HCT116 (cell line): ENCODE measurements around the gene THSD8.

Experiments used
- CTCF ChIP-seq, 3 experiments: fragments of 200-600 bp in 1 of 3; sonication (generic) in 1 of 3; IDR thresholded peaks in 2 of 3; conservative IDR thresholded peaks in 1 of 3; 2 replicates each; pipeline ENCODE4 v1.5.1; 2012 to 2017; ENCODE audit warnings: low read depth in 2 of 3, low read length in 2 of 3, antibody characterized with exemption in 1 of 3, borderline replicate concordance in 1 of 3, control low read depth in 1 of 3, mild to moderate bottlenecking in 1 of 3, mixed read lengths in 1 of 3, mixed run types in 1 of 3, moderate library complexity in 1 of 3; ENCODE audit not compliant: insufficient read depth in 1 of 3
- EZH2 ChIP-seq: fragments of 200-600 bp; sonication (generic); IDR thresholded peaks from 2 replicates; pipeline ENCODE4 v1.6.1; 2017; ENCODE audit warnings: antibody characterized with exemption, mixed run types
- EZH2phosphoT487 ChIP-seq: fragments of 200-600 bp; IDR thresholded peaks from 2 replicates; pipeline ENCODE4 v1.6.1; 2018; ENCODE audit warnings: antibody characterized with exemption, borderline replicate concordance
- MAX ChIP-seq: IDR thresholded peaks from 2 replicates; pipeline ENCODE4 v1.6.1; 2012
- POLR2A ChIP-seq: IDR thresholded peaks from 2 replicates; pipeline ENCODE4 v1.7.0; 2011; ENCODE audit warnings: borderline replicate concordance; ENCODE audit not compliant: insufficient read depth, insufficient read length; ENCODE audit errors: extremely low read depth
- POLR2AphosphoS5 ChIP-seq: IDR thresholded peaks from 2 replicates; pipeline ENCODE4 v1.6.1; 2011; ENCODE audit warnings: mild to moderate bottlenecking, low read depth, low read length, moderate library complexity
- SIN3A ChIP-seq: IDR thresholded peaks from 2 replicates; pipeline ENCODE4 v1.6.1; 2012; ENCODE audit warnings: low read depth
- TCF7L2 ChIP-seq: IDR thresholded peaks from 2 replicates; pipeline ENCODE4 v1.7.0; 2011; ENCODE audit warnings: borderline replicate concordance, inconsistent platforms; ENCODE audit not compliant: insufficient read depth, insufficient read length; ENCODE audit errors: extremely low read depth
- ZNF274 ChIP-seq: fragments of 200-500 bp; sonication (Bioruptor generic); IDR thresholded peaks from 2 replicates; pipeline ENCODE4 v1.6.1; 2014; ENCODE audit warnings: mild to moderate bottlenecking, low read depth, low read length, inconsistent platforms
- TF ChIP-seq, protein P1 (sequence below): IDR thresholded peaks from 2 replicates; pipeline ENCODE4 v1.6.1; 2011; ENCODE audit warnings: mild to moderate bottlenecking, low read length, moderate library complexity; ENCODE audit not compliant: insufficient replicate concordance; ENCODE audit errors: extremely low read depth

- no peak for TF ChIP-seq POLR2A
- no peak for TF ChIP-seq CTCF (IDR thresholded peaks at IDR 0.05 in 2 of 3, conservative IDR thresholded peaks at IDR 0.05 in 1 of 3; ENCODE audit: borderline replicate concordance in 1 of 3, insufficient read depth in 1 of 3, low read depth in 2 of 3, low read length in 2 of 3)
- TF ChIP-seq ZNF274 = no peak
- TF ChIP-seq MAX = no peak
- TF ChIP-seq EZH2phosphoT487 = no peak
- TF ChIP-seq TCF7L2 = no peak
- TF ChIP-seq, protein P1, sequence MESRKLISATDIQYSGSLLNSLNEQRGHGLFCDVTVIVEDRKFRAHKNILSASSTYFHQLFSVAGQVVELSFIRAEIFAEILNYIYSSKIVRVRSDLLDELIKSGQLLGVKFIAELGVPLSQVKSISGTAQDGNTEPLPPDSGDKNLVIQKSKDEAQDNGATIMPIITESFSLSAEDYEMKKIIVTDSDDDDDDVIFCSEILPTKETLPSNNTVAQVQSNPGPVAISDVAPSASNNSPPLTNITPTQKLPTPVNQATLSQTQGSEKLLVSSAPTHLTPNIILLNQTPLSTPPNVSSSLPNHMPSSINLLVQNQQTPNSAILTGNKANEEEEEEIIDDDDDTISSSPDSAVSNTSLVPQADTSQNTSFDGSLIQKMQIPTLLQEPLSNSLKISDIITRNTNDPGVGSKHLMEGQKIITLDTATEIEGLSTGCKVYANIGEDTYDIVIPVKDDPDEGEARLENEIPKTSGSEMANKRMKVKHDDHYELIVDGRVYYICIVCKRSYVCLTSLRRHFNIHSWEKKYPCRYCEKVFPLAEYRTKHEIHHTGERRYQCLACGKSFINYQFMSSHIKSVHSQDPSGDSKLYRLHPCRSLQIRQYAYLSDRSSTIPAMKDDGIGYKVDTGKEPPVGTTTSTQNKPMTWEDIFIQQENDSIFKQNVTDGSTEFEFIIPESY = no peak
- no peak for TF ChIP-seq EZH2
- TF ChIP-seq POLR2AphosphoS5 = no peak
- no peak for TF ChIP-seq SIN3A
These were observed 38.5 kb downstream of the THSD8 start for GRCh38 chr19:12840091-12841079.
